B cell (primary cell): ENCODE measurements around the gene EHD1. TPM values are rescaled to one million over a fixed set of nuclear protein-coding genes. Genes with fewer than 3 reads are reported as not detected.

ENCODE experiments used
- ATAC-seq: fragments of 200-7000 bp; cut with Tn5 transposase; one replicate; pipeline ENCODE4 v1.10.0; 2021; ENCODE audit warnings: low read depth, mild to moderate bottlenecking, moderate number of reproducible peaks, moderate library complexity
- CTCF ChIA-PET: fragments of 350-600 bp; sonication (Branson Sonifier 250); formaldehyde crosslinking; loops from one replicate; lab custom pipeline; 2021; ENCODE audit warnings: antibody characterized with exemption, inconsistent platforms; lab: Charles Lee
- POLR2A ChIA-PET: fragments of 350-600 bp; sonication (Branson Sonifier 250); formaldehyde crosslinking; loops from one replicate; lab custom pipeline; 2021; ENCODE audit warnings: antibody characterized with exemption; lab: Charles Lee
- DNase-seq: peaks from one replicate; pipeline ENCODE4 v3.0.0; 2013
- H2AFZ ChIP-seq: 2 replicates; pipeline ENCODE4 v1.6.1; 2012; ENCODE audit warnings: mild to moderate bottlenecking, low read depth, low read length; ENCODE audit not compliant: insufficient read depth, poor library complexity, severe bottlenecking
- H3K27ac ChIP-seq, 2 donors: 1 replicate in 1 of 2; 2 replicates in 1 of 2; pipeline ENCODE4 v1.5.1; 2012 to 2013; ENCODE audit warnings: low read length in 2 of 2, mild to moderate bottlenecking in 2 of 2, moderate library complexity in 1 of 2
- H3K27me3 ChIP-seq, 4 experiments: fragments of 200-600 bp in 1 of 4; sonication (generic) in 1 of 4; replicated peaks in 1 of 4; 1 replicate in 2 of 4; 2 replicates in 2 of 4; pipeline versions ENCODE4 v1.6.1 to v1.7.0; 2013 to 2016; ENCODE audit warnings: low read length in 3 of 4, mild to moderate bottlenecking in 2 of 4, mixed read lengths in 1 of 4, moderate library complexity in 1 of 4; ENCODE audit not compliant: insufficient read depth in 4 of 4, control insufficient read depth in 3 of 4; ENCODE audit errors: control extremely low read depth in 1 of 4
- H3K36me3 ChIP-seq, 2 experiments: replicated peaks in 1 of 2; 1 replicate in 1 of 2; 2 replicates in 1 of 2; pipeline versions ENCODE4 v1.6.1 to v1.7.1; 2013; ENCODE audit warnings: low read length in 1 of 2; ENCODE audit not compliant: insufficient read depth in 2 of 2, control insufficient read depth in 1 of 2; ENCODE audit errors: control extremely low read depth in 1 of 2, extremely low read depth in 1 of 2
- H3K4me1 ChIP-seq, 2 donors: fragments of 200-600 bp in 1 of 2; sonication (generic) in 1 of 2; 1 replicate in 1 of 2; 2 replicates in 1 of 2; pipeline versions ENCODE4 v1.5.1 to v1.6.1; 2013 to 2017; ENCODE audit warnings: low read length in 2 of 2; ENCODE audit not compliant: control insufficient read depth in 2 of 2, insufficient read depth in 2 of 2
- H3K4me2 ChIP-seq: replicated peaks from 2 replicates; pipeline ENCODE3; 2012; ENCODE audit warnings: mild to moderate bottlenecking, low read depth, low read length; ENCODE audit not compliant: poor library complexity, severe bottlenecking
- H3K4me3 ChIP-seq, 5 experiments: fragments of 200-600 bp in 1 of 5; sonication (generic) in 1 of 5; 1 replicate in 3 of 5; 2 replicates in 2 of 5; pipeline versions ENCODE4 v1.5.1 to v1.7.0; 2011 to 2016; ENCODE audit warnings: low read length in 4 of 5, mild to moderate bottlenecking in 4 of 5, low read depth in 2 of 5, control low read depth in 1 of 5, moderate library complexity in 1 of 5; ENCODE audit not compliant: insufficient read depth in 1 of 5; ENCODE audit errors: control extremely low read depth in 1 of 5, extremely low read depth in 1 of 5
- H3K79me2 ChIP-seq: fragments of 200-600 bp; sonication (generic); one replicate; pipeline ENCODE4 v1.6.0; 2016; ENCODE audit warnings: low read length; ENCODE audit not compliant: control insufficient read depth, insufficient read depth
- H3K9ac ChIP-seq: fragments of 200-600 bp; sonication (generic); 2 replicates; pipeline ENCODE4 v1.6.1; 2017; ENCODE audit warnings: mild to moderate bottlenecking, low read length, moderate library complexity
- H3K9me3 ChIP-seq, 3 donors: one replicate each; pipeline versions ENCODE4 v1.6.1 to v1.7.1; 2013; ENCODE audit warnings: low read length in 2 of 3; ENCODE audit not compliant: control insufficient read depth in 2 of 3, insufficient read depth in 1 of 3; ENCODE audit errors: control extremely low read depth in 1 of 3
- H4K20me1 ChIP-seq: 2 replicates; pipeline ENCODE4 v1.6.0; 2012; ENCODE audit warnings: mild to moderate bottlenecking, low read length; ENCODE audit not compliant: insufficient read depth, control insufficient read depth, poor library complexity, severe bottlenecking
- H3K27ac Mint-ChIP-seq: one replicate; pipeline ENCODE4 v1.8.0; 2021; ENCODE audit warnings: mixed read lengths
- H3K27me3 Mint-ChIP-seq: one replicate; pipeline ENCODE4 v1.8.0; 2021; ENCODE audit warnings: mixed read lengths
- H3K4me1 Mint-ChIP-seq: one replicate; pipeline ENCODE4 v1.8.0; 2021; ENCODE audit warnings: mixed read lengths
- H3K4me3 Mint-ChIP-seq: one replicate; pipeline ENCODE4 v1.8.0; 2021; ENCODE audit warnings: mixed read lengths
- H3K9me3 Mint-ChIP-seq: one replicate; pipeline ENCODE4 v1.8.0; 2022; ENCODE audit warnings: mixed read lengths; ENCODE audit not compliant: insufficient read depth
- CTCF ChIP-seq: fragments of 200-600 bp; IDR thresholded peaks from one replicate; pipeline ENCODE4 v1.8.0; 2022; ENCODE audit warnings: antibody characterized with exemption, mild to moderate bottlenecking
- EZH2 ChIP-seq: IDR thresholded peaks from 2 replicates; pipeline ENCODE4 v1.6.1; 2012; ENCODE audit warnings: borderline replicate concordance, low read depth, mild to moderate bottlenecking, moderate library complexity, low read length; ENCODE audit not compliant: insufficient read depth, poor library complexity, severe bottlenecking
- WGBS: methylation state at CpG from one replicate; pipeline ENCODE4 v1.1.5; 2013; ENCODE audit warnings: missing lambda C conversion rate; ENCODE audit not compliant: insufficient coverage; 5-methylcytosine and 5-hydroxymethylcytosine counted together
- intact Hi-C: fragments of 100-400 bp; cut with micrococcal nuclease; formaldehyde crosslinking; loops from one replicate; pipeline ENCODE4 v1.10.0; 2022
- polyA plus RNA-seq: library from polyadenylated mRNA; depleted of rRNA; stranded (reverse); fragments of >200 nt; gene quantifications from 2 replicates; pipeline ENCODE4 v1.2.3, GENCODE V29; 2012
- total RNA-seq, 2 donors: library from RNA; stranded (reverse); fragments of 120-200 nt in 1 of 2; gene quantifications; 1 replicate in 1 of 2; 2 replicates in 1 of 2; pipeline versions ENCODE4 v1.2.3 to v1.2.4, GENCODE V29; 2013 to 2022

EHD1 gene
- total and polyA plus RNA-seq, 2 donors (not counting 1 experiment from before 2014, with no cell fraction given), result 208 to 280 TPM

- Histone ChIP-seq H3K27ac (no peak overlapping the region), H3K4me1 (peaks cover 6 to 17% of the 10 kb centered on the region in 2 donors), H2AFZ (no peak overlapping the region), H3K79me2 (peaks cover 13% of the 10 kb centered on the region), H3K36me3 (no peaks in the 10 kb centered on the region), H3K4me3 (no peak overlapping the region), H3K4me2 (no peak overlapping the region), H3K27me3 (no peaks in the 10 kb centered on the region), H3K9me3 (no peaks in the 10 kb centered on the region), H4K20me1 (no peaks in the 10 kb centered on the region), H3K9ac (no peak overlapping the region)
- ChIA-PET CTCF (interaction anchor here (0.8 to 0.9 kb wide), 2 partner anchors 21 to 53 kb away, joined by 3 read pairs; no protein-coding TSS in a partner anchor), POLR2A (interaction anchor here (0.5 to 0.6 kb wide), 2 partner anchors 33 to 256 kb away, joined by 4 to 5 read pairs; no protein-coding TSS in a partner anchor)
- no peaks in the 10 kb centered on the region for H3K9me3 Mint-ChIP-seq
- WGBS, result 94% methylated on average over 24 of the region's 24 CpGs
- H3K4me3 Mint-ChIP-seq, result no peak overlapping the region
- TF ChIP-seq CTCF (no peak), EZH2 (no peak)
- ATAC-seq (no peak), DNase-seq (no peak)
- no peak overlapping the region for H3K27ac Mint-ChIP-seq
- intact Hi-C loops, result loop anchor here (10.0 kb wide), 1 partner anchor 95 kb away; the partner anchor contains the start of gene RASGRP2
- H3K27me3 Mint-ChIP-seq, result no peaks in the 10 kb centered on the region
- peaks cover 9% of the 10 kb centered on the region for H3K4me1 Mint-ChIP-seq
Observed at GRCh38 chr11:64839887-64840782, 38.3 kb downstream of the EHD1 start.

GRCh38 chr11:64839335-64839734, 39.1 kb downstream of the EHD1 start:
- H3K4me3 Mint-ChIP-seq, result no peak overlapping the region
- TF ChIP-seq CTCF (no peak), EZH2 (no peak)
- no peaks in the 10 kb centered on the region for H3K27me3 Mint-ChIP-seq
- peaks cover 6 to 12% of the 10 kb centered on the region in 2 donors for H3K4me1 ChIP-seq
- peaks cover 13% of the 10 kb centered on the region for H3K79me2 ChIP-seq
- no peak for DNase-seq
- no peaks in the 10 kb centered on the region for H4K20me1 ChIP-seq
- H2AFZ ChIP-seq, result no peak overlapping the region
- 96% methylated on average over 12 of the region's 13 CpGs for WGBS
- ChIA-PET POLR2A (no interaction called here), CTCF (interaction anchor here (0.9 kb wide), 1 partner anchor 53 kb away, joined by 3 read pairs; no protein-coding TSS in a partner anchor)
- no peak overlapping the region for H3K9ac ChIP-seq
- H3K27ac ChIP-seq, result no peak overlapping the region
- H3K27me3 ChIP-seq, result no peaks in the 10 kb centered on the region
- H3K4me2 ChIP-seq, result no peak overlapping the region
- H3K27ac Mint-ChIP-seq, result no peak overlapping the region
- no peak for ATAC-seq
- no peaks in the 10 kb centered on the region for H3K36me3 ChIP-seq
- H3K9me3 Mint-ChIP-seq, result no peaks in the 10 kb centered on the region
- no peak overlapping the region for H3K4me3 ChIP-seq
- no peaks in the 10 kb centered on the region for H3K9me3 ChIP-seq
- intact Hi-C loops, result no loop called here
- peaks cover 6% of the 10 kb centered on the region for H3K4me1 Mint-ChIP-seq
